ENCODE measurements around the gene RARG.
"Not testable (repeated sequence)": the region's sequence is repeated elsewhere in the genome, so short reads cannot be mapped to it uniquely, and the experiment has no call there.

Gene RARG

GRCh38 chr12:53208877-53209463 is 23.0 kb downstream of the RARG start:
- no peak for DNase-seq (ENCODE audit: low read depth, low spot score)

GRCh38 chr12:53208435-53208834 is 23.6 kb downstream of the RARG start:
- DNase-seq (ENCODE audit: low read depth, low spot score) = no peak

GRCh38 chr12:53207042-53207441 is 25.0 kb downstream of the RARG start, which contains the start of gene ITGB7:
TSS of gene ITGB7 (minus strand) at chr12:53207251. CDS start at chr12:53200443, 6,808 bp downstream.
- no peak for DNase-seq (ENCODE audit: low read depth, low spot score)

- DNase-seq (ENCODE audit: low read depth, low spot score) = no peak
Measured at GRCh38 chr12:53205747-53206419, 26.1 kb downstream of the RARG start.

- DNase-seq (ENCODE audit: low read depth, low spot score) = no peak
Measured at GRCh38 chr12:53204351-53204750, 27.7 kb downstream of the RARG start.

- not testable (repeated sequence) for DNase-seq (ENCODE audit: low read depth, low spot score)
Measured at GRCh38 chr12:53202316-53202715, 29.7 kb downstream of the RARG start.

GRCh38 chr12:53201639-53202038 is 30.4 kb downstream of the RARG start:
- no peak for DNase-seq (ENCODE audit: low read depth, low spot score)

GRCh38 chr12:53201177-53201541 is 30.9 kb downstream of the RARG start:
- no peak for DNase-seq (ENCODE audit: low read depth, low spot score)

GRCh38 chr12:53200458-53201176 is 31.4 kb downstream of the RARG start:
- no peak for DNase-seq (ENCODE audit: low read depth, low spot score)

- DNase-seq (ENCODE audit: low read depth, low spot score) = no peak
Measured at GRCh38 chr12:53200107-53200457, 31.9 kb downstream of the RARG start.

- no peak for DNase-seq (ENCODE audit: low read depth, low spot score)
Measured at GRCh38 chr12:53199700-53200099, 32.3 kb downstream of the RARG start.

GRCh38 chr12:53198486-53199110 is 33.4 kb downstream of the RARG start:
- no peak for DNase-seq (ENCODE audit: low read depth, low spot score)

- no peak for DNase-seq (ENCODE audit: low read depth, low spot score)
Measured at GRCh38 chr12:53197011-53197640, 34.9 kb downstream of the RARG start.

- no peak for DNase-seq (ENCODE audit: low read depth, low spot score)
Measured at GRCh38 chr12:53196486-53196885, 35.5 kb downstream of the RARG start.

- DNase-seq (ENCODE audit: low read depth, low spot score) = no peak
Measured at GRCh38 chr12:53195516-53196420, 36.2 kb downstream of the RARG start.

- no peak for DNase-seq (ENCODE audit: low read depth, low spot score)
Measured at GRCh38 chr12:53194973-53195372, 37.0 kb downstream of the RARG start.

GRCh38 chr12:53193985-53194716 is 37.9 kb downstream of the RARG start:
- DNase-seq (ENCODE audit: low read depth, low spot score) = no peak

- no peak for DNase-seq (ENCODE audit: low read depth, low spot score)
Measured at GRCh38 chr12:53193040-53193439, 39.0 kb downstream of the RARG start.

- DNase-seq (ENCODE audit: low read depth, low spot score) = no peak
Measured at GRCh38 chr12:53192531-53193021, 39.4 kb downstream of the RARG start.

- no peak for DNase-seq (ENCODE audit: low read depth, low spot score)
Measured at GRCh38 chr12:53191885-53192530, 40.0 kb downstream of the RARG start.

Measured in ELF-1 (cell line).